ENCODE results near the gene PDCD1LG2. TPM values are rescaled to one million over a fixed set of nuclear protein-coding genes. Genes with fewer than 3 reads are reported as not detected.

Gene PDCD1LG2
- total RNA-seq, 4 donors from 2014 or later = 2.5 to 4.2 (median 2.9) TPM

- no peak for TF ChIP-seq EP300 (IDR thresholded peaks at IDR 0.05)
- TF ChIP-seq POLR2AphosphoS5 (IDR thresholded peaks at IDR 0.05) = no peak
- no peak for TF ChIP-seq CTCF (IDR thresholded peaks at IDR 0.05)
- no peak for TF ChIP-seq POLR2A (IDR thresholded peaks at IDR 0.05; ENCODE audit: low read depth)
- intact Hi-C loops (cut with DNase I) = no loop called here
- no peaks in the 10 kb centered on the region for H3K9me3 ChIP-seq
- H3K4me3 ChIP-seq = no peak overlapping the region
- H3K4me1 ChIP-seq = peaks cover 14 to 33% (median 21%) of the 10 kb centered on the region in 4 donors
- 90% methylated on average over 4 of the region's 4 CpGs for WGBS
- no peaks in the 10 kb centered on the region for H3K27me3 ChIP-seq
- no peak for DNase-seq (ENCODE audit: extremely low spot score)
- H3K36me3 ChIP-seq = no peaks in the 10 kb centered on the region
- no peak overlapping the region for H3K27ac ChIP-seq (replicated peaks in 1 of 4)
Observed at GRCh38 chr9:5515261-5515650, 4.9 kb downstream of the PDCD1LG2 start.

GRCh38 chr9:5516453-5517220 is 6.3 kb downstream of the PDCD1LG2 start:
- H3K36me3 ChIP-seq = no peaks in the 10 kb centered on the region
- TF ChIP-seq CTCF (IDR thresholded peaks at IDR 0.05) (no peak), POLR2AphosphoS5 (IDR thresholded peaks at IDR 0.05) (no peak), EP300 (IDR thresholded peaks at IDR 0.05) (no peak), POLR2A (IDR thresholded peaks at IDR 0.05; ENCODE audit: low read depth) (no peak)
- no peak overlapping the region for H3K27ac ChIP-seq (replicated peaks in 1 of 4)
- H3K9me3 ChIP-seq = no peaks in the 10 kb centered on the region
- no peak overlapping the region for H3K4me3 ChIP-seq
- no peaks in the 10 kb centered on the region for H3K27me3 ChIP-seq
- intact Hi-C loops (cut with DNase I) = no loop called here
- peaks cover 14 to 28% (median 21%) of the 10 kb centered on the region in 4 donors for H3K4me1 ChIP-seq
- DNase-seq (ENCODE audit: extremely low spot score) = no peak
- 98% methylated on average over 8 of the region's 10 CpGs for WGBS

- H3K4me3 ChIP-seq = no peak overlapping the region
- intact Hi-C loops (cut with DNase I) = no loop called here
- no peak for TF ChIP-seq POLR2AphosphoS5 (IDR thresholded peaks at IDR 0.05)
- TF ChIP-seq EP300 (IDR thresholded peaks at IDR 0.05) = no peak
- no peak for TF ChIP-seq POLR2A (IDR thresholded peaks at IDR 0.05; ENCODE audit: low read depth)
- TF ChIP-seq CTCF (IDR thresholded peaks at IDR 0.05) = no peak
- peaks cover 14 to 22% (median 18%) of the 10 kb centered on the region in 4 donors for H3K4me1 ChIP-seq
- no peaks in the 10 kb centered on the region for H3K27me3 ChIP-seq
- H3K9me3 ChIP-seq = no peaks in the 10 kb centered on the region
- H3K27ac ChIP-seq (replicated peaks in 1 of 4) = peak overlapping the region in 1 of 4 donors; percentile 38
- H3K36me3 ChIP-seq = peaks cover 0 to 10% (median 0%) of the 10 kb centered on the region in 4 donors
- no peak for DNase-seq (ENCODE audit: extremely low spot score)
- 35% methylated on average over 2 of the region's 2 CpGs for WGBS
Observed at GRCh38 chr9:5518171-5518936, 8.0 kb downstream of the PDCD1LG2 start.

GRCh38 chr9:5518937-5519319 is 8.6 kb downstream of the PDCD1LG2 start:
- intact Hi-C loops (cut with DNase I) = no loop called here
- 74% methylated on average over 2 of the region's 2 CpGs for WGBS
- peaks cover 14 to 22% (median 18%) of the 10 kb centered on the region in 4 donors for H3K4me1 ChIP-seq
- DNase-seq (ENCODE audit: extremely low spot score) = no peak
- H3K36me3 ChIP-seq = peaks cover 0 to 12% (median 0%) of the 10 kb centered on the region in 4 donors
- no peak for TF ChIP-seq POLR2AphosphoS5 (IDR thresholded peaks at IDR 0.05)
- TF ChIP-seq POLR2A (IDR thresholded peaks at IDR 0.05; ENCODE audit: low read depth) = no peak
- TF ChIP-seq EP300 (IDR thresholded peaks at IDR 0.05) = no peak
- no peak for TF ChIP-seq CTCF (IDR thresholded peaks at IDR 0.05)
- no peaks in the 10 kb centered on the region for H3K27me3 ChIP-seq
- H3K4me3 ChIP-seq = no peak overlapping the region
- H3K9me3 ChIP-seq = no peaks in the 10 kb centered on the region
- peak overlapping the region in 1 of 4 donors; percentile 38 for H3K27ac ChIP-seq (replicated peaks in 1 of 4)

All from esophagus muscularis mucosa (tissue), 4 donors.